ENCODE results near the gene WDTC1. TPM values are rescaled to one million over a fixed set of nuclear protein-coding genes. Genes with fewer than 3 reads are reported as not detected.

WDTC1 gene
- polyA plus RNA-seq, 1 donor (not counting 4 experiments of a cell fraction or from before 2014, with no cell fraction given), result 5.1 TPM

- H3K9ac ChIP-seq (ENCODE audit: control insufficient read depth, extremely low read depth, insufficient read depth, low read length), result no peak overlapping the region
- no peaks in the 10 kb centered on the region for H4K20me1 ChIP-seq (ENCODE audit: control insufficient read depth, extremely low read depth, insufficient read depth, low read length)
- no peak overlapping the region for H3K4me2 ChIP-seq (ENCODE audit: control insufficient read depth, extremely low read depth, insufficient read depth, low read depth, low read length)
- H3K4me1 ChIP-seq (ENCODE audit: control insufficient read depth, extremely low read depth, insufficient read depth, low read length), result peaks cover 2% of the 10 kb centered on the region
- dilution Hi-C loops (cut with MboI; ENCODE audit: extremely low pct_ligation_motif_present, low sequenced_read_pairs), result no loop called here
- no peaks in the 10 kb centered on the region for H3K9me1 ChIP-seq (ENCODE audit: control insufficient read depth, extremely low read depth, insufficient read depth, low read length)
- TF ChIP-seq CTCF (optimal IDR thresholded peaks at IDR 0.05 in 1 of 3, IDR thresholded peaks at IDR 0.05 in 1 of 3, conservative IDR thresholded peaks at IDR 0.05 in 1 of 3; ENCODE audit: extremely low read depth in 1 of 3, insufficient read depth in 2 of 3, low read length in 3 of 3), result no peak
- no peak for TF ChIP-seq EZH2 (IDR thresholded peaks at IDR 0.05; ENCODE audit: low read length)
- H3K27me3 ChIP-seq (ENCODE audit: control insufficient read depth, extremely low read depth, insufficient read depth, low read length), result no peaks in the 10 kb centered on the region
- FAIRE-seq (no peak), DNase-seq (ENCODE audit: low read depth, low spot score) (no peak)
- no peaks in the 10 kb centered on the region for H3K9me3 ChIP-seq (ENCODE audit: control insufficient read depth, low read depth, low read length)
- peaks cover 4% of the 10 kb centered on the region for H3K79me2 ChIP-seq (ENCODE audit: control insufficient read depth, insufficient read depth, low read length)
- H3K27ac ChIP-seq (ENCODE audit: control insufficient read depth, insufficient read depth, low read length), result no peak overlapping the region
- H2AFZ ChIP-seq (ENCODE audit: control insufficient read depth, low read length), result no peak overlapping the region
- peaks cover 35 to 41% of the 10 kb centered on the region in 2 experiments for H3K36me3 ChIP-seq (ENCODE audit: control insufficient read depth in 2 of 2, extremely low read depth in 1 of 2, insufficient read depth in 2 of 2, low read length in 2 of 2)
- no peak overlapping the region for H3K4me3 ChIP-seq (ENCODE audit: control insufficient read depth in 2 of 3, extremely low read depth in 1 of 3, insufficient read depth in 2 of 3, low read depth in 1 of 3, low read length in 3 of 3)
These were observed 101.3 kb downstream of the WDTC1 start for GRCh38 chr1:27335506-27336422.

DNA sequence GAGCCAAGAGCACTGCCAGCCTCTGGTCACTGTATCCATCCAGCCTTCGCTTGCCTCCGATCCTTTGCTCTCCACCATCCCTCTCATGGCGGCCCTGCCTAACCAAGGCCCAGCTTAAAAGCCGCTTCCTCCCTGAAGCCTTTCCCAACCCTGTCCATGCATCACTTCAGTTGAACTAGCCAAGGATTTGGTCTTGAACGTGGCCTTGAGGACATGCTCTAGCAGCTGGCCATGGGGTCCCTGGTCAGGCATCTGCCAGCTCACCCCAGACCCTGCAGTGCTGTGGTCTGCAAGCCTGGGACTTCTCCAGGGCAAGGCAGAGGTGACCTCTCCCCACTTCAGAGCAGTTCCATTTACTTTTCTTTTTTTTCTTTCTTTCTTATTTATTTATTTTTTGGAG lies 102.3 kb downstream of the WDTC1 start:
- no peak for DNase-seq (ENCODE audit: low read depth, low spot score)

More for the DNA sequence above, 102.3 kb downstream of the WDTC1 start:
- Histone ChIP-seq H3K9ac (ENCODE audit: control insufficient read depth, extremely low read depth, insufficient read depth, low read length) (no peak overlapping the region), H3K27ac (ENCODE audit: control insufficient read depth, insufficient read depth, low read length) (no peak overlapping the region), H3K4me1 (ENCODE audit: control insufficient read depth, extremely low read depth, insufficient read depth, low read length) (peaks cover 12% of the 10 kb centered on the region), H3K4me3 (ENCODE audit: control insufficient read depth in 2 of 3, extremely low read depth in 1 of 3, insufficient read depth in 2 of 3, low read depth in 1 of 3, low read length in 3 of 3) (no peak overlapping the region), H2AFZ (ENCODE audit: control insufficient read depth, low read length) (no peak overlapping the region), H3K4me2 (ENCODE audit: control insufficient read depth, extremely low read depth, insufficient read depth, low read depth, low read length) (no peak overlapping the region), H4K20me1 (ENCODE audit: control insufficient read depth, extremely low read depth, insufficient read depth, low read length) (no peaks in the 10 kb centered on the region), H3K27me3 (ENCODE audit: control insufficient read depth, extremely low read depth, insufficient read depth, low read length) (no peaks in the 10 kb centered on the region), H3K36me3 (ENCODE audit: control insufficient read depth in 2 of 2, extremely low read depth in 1 of 2, insufficient read depth in 2 of 2, low read length in 2 of 2) (peaks cover 31 to 37% of the 10 kb centered on the region in 2 experiments), H3K9me1 (ENCODE audit: control insufficient read depth, extremely low read depth, insufficient read depth, low read length) (no peaks in the 10 kb centered on the region), H3K79me2 (ENCODE audit: control insufficient read depth, insufficient read depth, low read length) (no peaks in the 10 kb centered on the region), H3K9me3 (ENCODE audit: control insufficient read depth, low read depth, low read length) (no peaks in the 10 kb centered on the region)
- no peak for TF ChIP-seq CTCF (optimal IDR thresholded peaks at IDR 0.05 in 1 of 3, IDR thresholded peaks at IDR 0.05 in 1 of 3, conservative IDR thresholded peaks at IDR 0.05 in 1 of 3; ENCODE audit: extremely low read depth in 1 of 3, insufficient read depth in 2 of 3, low read length in 3 of 3)
- no peak for TF ChIP-seq EZH2 (IDR thresholded peaks at IDR 0.05; ENCODE audit: low read length)
- dilution Hi-C loops (cut with MboI; ENCODE audit: extremely low pct_ligation_motif_present, low sequenced_read_pairs), result no loop called here
- no peak for FAIRE-seq
